Measurements from ENCODE around the gene IDH3A. TPM values are rescaled to one million over a fixed set of nuclear protein-coding genes. Genes with fewer than 3 reads are reported as not detected.

Gene IDH3A
- polyA plus RNA-seq, 12 donors: 33.5 to 66.0 (median 38.7) TPM; not detected in 1

- no peak for DNase-seq
Measured at GRCh38 chr15:78157203-78157602, 8.0 kb downstream of the IDH3A start.

- DNase-seq: no peak
Measured at GRCh38 chr15:78159395-78159794, 10.2 kb downstream of the IDH3A start.

GRCh38 chr15:78162038-78162437 is 12.9 kb downstream of the IDH3A start:
- DNase-seq: no peak

- no peak for DNase-seq
Measured at GRCh38 chr15:78164010-78164409, 14.8 kb downstream of the IDH3A start.

GRCh38 chr15:78167227-78167888 is 18.2 kb downstream of the IDH3A start:
- no peak for DNase-seq

GRCh38 chr15:78168608-78169007 is 19.4 kb downstream of the IDH3A start:
- DNase-seq: no peak

GRCh38 chr15:78170848-78171773 is 21.9 kb downstream of the IDH3A start:
- DNase-seq: no peak

GRCh38 chr15:78171864-78172472 is 22.8 kb downstream of the IDH3A start:
- no peak for DNase-seq

GRCh38 chr15:78174401-78174800 is 25.2 kb downstream of the IDH3A start:
- no peak for DNase-seq

GRCh38 chr15:78175330-78175729 is 26.2 kb downstream of the IDH3A start:
- no peak for DNase-seq

- DNase-seq: peak; percentile 13
Measured at GRCh38 chr15:78177447-78177873, 28.3 kb downstream of the IDH3A start.

- no peak for DNase-seq
Measured at GRCh38 chr15:78178064-78178463, 28.9 kb downstream of the IDH3A start.

GRCh38 chr15:78179286-78179840 is 30.2 kb downstream of the IDH3A start:
- DNase-seq: no peak

- DNase-seq: no peak
Measured at GRCh38 chr15:78179906-78180305, 30.7 kb downstream of the IDH3A start.

GRCh38 chr15:78182336-78182700 is 33.2 kb downstream of the IDH3A start:
- DNase-seq: no peak

GRCh38 chr15:78182821-78183220 is 33.7 kb downstream of the IDH3A start:
- DNase-seq: no peak

GRCh38 chr15:78192826-78193594 is 43.8 kb downstream of the IDH3A start:
- DNase-seq: no peak

GRCh38 chr15:78193731-78194567 is 44.8 kb downstream of the IDH3A start:
- no peak for DNase-seq

GRCh38 chr15:78194568-78194925 is 45.4 kb downstream of the IDH3A start:
- DNase-seq: no peak

GRCh38 chr15:78195735-78196201 is 46.6 kb downstream of the IDH3A start:
- no peak for DNase-seq

- DNase-seq: no peak
Measured at GRCh38 chr15:78197632-78198031, 48.5 kb downstream of the IDH3A start.
